HL-60/S4 treated with retinoic acid at 250 ng/mL for 4 days and 3 days (cell line): Measurements from ENCODE around the gene CHSY1.

ENCODE experiments used
- in situ Hi-C: fragments of 300-500 bp; cut with MboI; formaldehyde crosslinking; loops from 2 replicates; pipeline ENCODE4 v1.7.0; 2022; ENCODE audit warnings: low sequenced_read_pairs

CHSY1 gene

DNA sequence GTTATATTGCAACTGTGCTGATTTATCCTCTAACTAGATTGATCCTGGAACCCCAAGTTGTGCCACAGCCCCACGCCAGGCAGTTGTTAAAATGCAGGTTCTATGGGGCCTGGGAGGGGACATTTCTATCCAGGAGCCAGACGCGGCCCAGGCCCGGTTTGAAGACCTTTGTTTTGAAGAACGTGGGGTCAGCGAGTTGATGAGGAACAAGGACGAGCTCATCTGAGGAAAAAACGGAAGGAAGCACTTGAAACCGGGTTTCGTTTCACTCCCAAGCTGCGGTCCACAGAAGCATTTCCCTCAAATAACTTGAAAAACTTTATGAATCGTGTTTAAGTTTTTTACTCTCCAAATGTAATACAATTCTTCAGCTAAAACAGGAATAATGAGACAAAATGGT lies 76.4 kb downstream of the CHSY1 start:
- in situ Hi-C loops: no loop called here

DNA sequence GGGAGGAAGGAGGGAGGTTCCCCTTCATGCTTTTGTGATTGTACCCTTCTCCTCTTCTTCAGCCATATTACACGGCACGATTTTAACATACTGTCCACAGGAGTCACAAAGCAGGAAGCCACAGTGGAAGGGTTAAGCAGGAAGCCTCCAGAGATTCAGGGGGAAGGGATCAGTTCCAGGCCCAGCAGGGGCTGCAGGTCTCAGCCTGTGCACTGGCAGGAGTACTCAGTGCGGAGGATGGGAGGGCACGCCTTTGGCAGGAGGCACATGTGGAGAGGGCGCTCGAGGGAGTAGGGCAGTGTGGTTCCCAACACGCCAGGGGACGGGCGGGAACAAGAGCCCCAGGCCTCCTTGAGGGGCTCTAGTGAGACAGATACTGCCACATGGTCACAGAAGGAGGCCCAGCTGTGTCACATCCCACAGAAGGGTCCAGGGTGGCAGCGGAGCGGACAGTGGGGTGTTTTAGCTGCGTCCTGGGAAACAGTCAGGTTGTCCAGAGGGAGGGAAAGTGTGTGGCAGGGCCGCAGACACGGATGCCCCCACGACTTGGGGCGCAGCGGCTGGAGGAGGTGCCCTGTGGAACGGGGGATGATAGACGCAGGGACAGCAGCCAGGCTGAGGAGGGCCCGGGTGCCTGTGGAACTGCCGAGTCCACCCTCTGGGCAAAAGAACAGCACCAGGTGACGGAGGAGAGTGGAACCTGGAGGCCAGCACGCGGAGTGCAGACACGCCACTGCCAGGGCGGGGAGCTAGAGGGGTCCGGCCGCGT lies 77.5 kb downstream of the CHSY1 start:
- in situ Hi-C loops: no loop called here

DNA sequence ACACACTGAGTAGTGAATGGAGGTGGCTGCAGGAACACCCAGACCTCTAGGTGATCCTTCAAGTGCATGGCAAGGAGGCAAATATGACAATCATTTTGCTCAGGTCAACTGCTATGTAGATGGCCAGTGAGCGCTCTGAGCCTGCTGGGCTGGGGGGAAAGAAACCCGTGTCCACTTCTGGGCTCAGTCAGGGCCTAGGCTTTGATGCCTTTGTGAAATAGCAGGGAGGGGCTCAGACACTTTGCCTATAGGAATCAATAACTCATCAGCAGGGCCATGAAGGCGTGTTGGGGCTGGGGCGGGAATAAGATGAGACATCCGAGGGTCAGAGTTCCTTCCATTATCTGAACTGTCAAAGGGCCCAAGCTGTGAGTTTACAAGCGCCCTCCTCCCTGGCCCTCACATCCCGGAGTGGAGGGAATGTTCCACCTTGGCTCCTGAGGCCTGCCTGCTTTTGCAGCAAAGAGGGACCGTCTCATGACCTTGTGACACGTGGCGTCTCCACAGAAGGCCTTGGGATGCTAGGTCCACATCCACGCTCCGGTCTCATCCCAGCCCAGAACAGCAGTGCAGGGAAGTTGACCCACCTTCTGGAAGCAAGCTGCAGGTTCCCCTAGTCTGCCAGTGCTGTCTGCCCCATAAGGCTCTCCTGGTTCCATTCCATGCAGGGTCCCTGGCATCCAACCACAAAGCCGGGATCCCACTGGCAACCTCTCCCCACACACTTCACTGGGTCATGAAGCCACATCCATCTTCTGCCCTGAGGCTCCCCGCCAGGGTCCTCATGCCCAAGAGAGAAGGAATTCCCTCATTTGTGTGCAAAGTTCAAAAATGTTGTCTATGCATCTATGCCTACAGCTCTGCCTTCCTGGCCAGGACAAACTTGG lies 78.4 kb downstream of the CHSY1 start:
- in situ Hi-C loops: no loop called here

DNA sequence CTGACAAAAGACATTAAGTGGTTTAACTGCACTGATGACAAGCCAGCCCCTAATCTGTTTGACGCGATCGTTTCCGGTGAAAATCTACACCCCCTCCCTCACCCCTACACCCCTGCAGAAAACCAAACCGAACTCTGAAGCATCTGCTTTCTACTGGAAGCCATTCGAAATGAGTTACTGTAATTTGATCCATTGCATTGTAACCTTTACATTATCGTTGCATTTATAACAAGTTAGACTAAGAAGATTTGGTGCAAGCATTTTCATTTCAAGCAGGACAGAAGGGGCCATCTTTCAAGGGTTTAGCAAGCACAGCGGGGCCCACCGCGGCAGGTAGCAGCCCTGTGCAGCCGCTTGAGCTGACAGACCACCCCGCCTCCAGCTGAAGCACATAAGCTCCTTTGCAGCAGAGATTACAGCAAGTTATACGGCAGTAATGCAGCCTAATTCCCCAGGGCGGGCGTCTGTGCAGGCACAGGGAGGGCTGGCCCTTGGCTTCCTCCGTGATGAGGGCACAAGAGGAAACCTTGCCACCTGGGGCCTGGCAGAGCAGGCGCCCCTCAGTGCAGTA lies 79.3 kb downstream of the CHSY1 start:
- in situ Hi-C loops: no loop called here

DNA sequence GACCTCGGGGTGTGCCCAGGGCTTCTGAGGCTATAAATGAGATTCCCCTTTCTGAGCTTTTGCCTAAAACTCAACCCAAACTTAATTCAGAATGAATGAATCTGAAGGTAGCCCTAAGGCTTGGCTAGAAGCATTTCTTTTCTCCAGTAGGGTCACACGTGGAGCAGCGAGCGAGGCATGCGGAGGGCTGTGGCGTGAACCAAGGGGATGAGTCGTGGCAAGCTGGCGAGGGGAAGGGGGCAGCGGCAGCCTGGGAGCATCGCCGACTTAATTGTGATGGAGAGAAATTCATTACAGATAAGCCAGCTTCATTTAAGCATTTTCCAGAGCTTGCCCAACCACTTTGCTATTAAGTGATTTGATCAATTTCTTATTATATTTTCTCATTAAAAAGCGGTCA lies 79.9 kb downstream of the CHSY1 start:
- in situ Hi-C loops: no loop called here

DNA sequence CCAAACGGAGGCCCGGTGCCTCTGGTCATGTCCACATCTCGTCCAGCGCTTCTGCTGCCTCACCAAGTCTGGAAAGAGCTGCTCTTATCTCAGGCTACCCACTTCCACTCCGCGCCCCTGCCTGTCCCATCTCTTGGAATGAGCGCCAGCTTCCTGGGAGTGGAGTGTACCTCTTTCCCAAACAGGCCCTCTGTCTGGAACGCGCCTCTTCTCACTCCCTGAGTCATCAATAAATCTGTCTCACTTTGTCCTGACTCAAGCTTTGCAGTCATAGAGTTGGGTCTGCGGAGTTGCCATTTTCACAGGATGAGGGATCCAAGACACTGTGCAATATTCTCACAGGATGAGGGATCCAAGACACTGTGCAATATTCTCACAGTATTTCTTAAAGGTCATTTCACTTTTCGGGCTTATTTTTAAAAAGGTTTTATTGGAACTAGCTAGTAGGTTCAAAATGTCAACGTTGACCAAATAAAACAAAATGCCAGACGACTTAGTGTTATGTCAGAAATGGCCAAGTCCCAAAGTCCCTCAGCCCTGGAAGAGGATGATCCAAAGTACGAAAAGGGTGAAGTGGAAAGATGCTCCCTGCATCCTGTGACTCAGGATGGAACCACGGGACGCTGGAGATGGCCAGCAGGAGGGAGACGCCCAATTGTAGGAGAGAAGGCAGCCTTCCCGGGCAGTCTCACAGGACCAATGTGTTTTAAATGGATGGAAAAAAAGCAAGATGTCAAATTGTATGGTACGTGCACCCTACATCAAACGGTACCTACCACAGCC lies 81.1 kb downstream of the CHSY1 start:
- in situ Hi-C loops: no loop called here

DNA sequence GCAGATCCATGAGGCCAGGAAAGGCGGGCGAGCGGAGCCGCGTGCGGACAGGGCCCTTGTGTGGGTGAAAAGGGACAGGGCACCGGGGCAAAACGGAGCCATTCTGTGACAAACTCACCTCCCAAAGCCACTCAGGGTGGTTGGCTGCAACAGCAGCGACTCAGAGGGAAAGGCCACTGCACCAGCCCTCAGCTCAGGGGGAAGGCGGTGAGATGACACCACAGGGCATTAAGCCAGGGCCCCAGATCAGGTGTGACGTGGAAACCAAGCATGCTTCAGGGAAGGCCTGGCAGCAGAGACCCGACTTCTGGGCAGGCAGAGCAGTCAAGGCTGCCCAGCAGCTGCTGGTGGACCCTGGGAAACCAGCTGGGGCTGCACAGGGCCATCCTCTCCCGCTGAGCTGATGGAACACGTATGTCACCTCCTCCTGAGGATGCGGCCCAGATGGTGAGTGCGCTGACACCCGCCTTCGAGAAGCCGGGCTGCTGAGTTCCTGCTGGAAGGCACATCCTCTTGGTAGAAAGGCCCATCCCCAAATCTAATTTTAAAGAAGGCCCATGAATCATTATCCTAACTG lies 82.3 kb downstream of the CHSY1 start:
- in situ Hi-C loops: no loop called here

DNA sequence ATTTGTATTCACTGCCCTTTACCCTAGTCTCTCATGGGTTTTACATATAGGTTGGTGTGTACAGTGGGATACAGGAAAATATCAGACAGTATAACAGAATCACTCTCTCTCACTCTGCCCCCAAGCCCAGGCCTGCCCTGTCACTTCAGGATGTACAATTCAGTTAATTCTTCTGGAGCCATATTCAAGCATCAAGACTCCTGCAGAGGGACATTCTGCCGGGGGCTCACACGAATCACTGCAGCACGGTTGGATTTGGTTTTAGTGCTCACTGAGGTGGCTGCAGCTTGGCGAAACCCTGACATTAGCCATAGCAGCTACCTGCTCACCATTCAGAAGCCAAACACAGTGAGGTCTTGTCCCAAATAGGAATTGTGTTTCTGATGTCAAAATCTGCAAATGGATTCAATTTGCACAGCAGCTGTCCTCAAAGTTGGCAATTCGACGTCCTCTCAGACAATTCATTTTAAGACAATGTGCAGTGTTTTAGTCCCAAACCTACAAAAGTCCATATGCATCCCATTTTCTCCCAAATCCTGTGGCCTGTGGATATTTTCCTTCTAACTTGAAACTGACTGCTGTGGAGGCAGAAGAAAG lies 82.9 kb downstream of the CHSY1 start:
- in situ Hi-C loops: no loop called here

DNA sequence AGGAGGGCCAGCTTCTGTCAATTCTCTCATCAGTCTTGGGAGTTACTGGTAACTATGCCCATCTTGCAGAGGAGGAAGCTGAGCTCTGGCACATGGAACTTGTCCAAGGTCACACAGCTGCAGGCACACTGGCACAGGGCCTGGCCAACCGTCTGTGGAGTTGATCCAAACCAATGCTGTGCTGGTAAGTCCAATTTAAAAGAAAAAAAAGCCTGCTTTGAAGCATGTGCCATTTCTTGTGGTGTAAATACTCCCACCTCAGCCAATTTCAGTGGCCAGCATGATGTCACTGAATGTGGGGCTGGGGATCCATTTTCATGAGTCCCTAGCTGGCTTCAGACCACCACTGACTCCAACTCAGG lies 83.4 kb downstream of the CHSY1 start:
- in situ Hi-C loops: no loop called here

DNA sequence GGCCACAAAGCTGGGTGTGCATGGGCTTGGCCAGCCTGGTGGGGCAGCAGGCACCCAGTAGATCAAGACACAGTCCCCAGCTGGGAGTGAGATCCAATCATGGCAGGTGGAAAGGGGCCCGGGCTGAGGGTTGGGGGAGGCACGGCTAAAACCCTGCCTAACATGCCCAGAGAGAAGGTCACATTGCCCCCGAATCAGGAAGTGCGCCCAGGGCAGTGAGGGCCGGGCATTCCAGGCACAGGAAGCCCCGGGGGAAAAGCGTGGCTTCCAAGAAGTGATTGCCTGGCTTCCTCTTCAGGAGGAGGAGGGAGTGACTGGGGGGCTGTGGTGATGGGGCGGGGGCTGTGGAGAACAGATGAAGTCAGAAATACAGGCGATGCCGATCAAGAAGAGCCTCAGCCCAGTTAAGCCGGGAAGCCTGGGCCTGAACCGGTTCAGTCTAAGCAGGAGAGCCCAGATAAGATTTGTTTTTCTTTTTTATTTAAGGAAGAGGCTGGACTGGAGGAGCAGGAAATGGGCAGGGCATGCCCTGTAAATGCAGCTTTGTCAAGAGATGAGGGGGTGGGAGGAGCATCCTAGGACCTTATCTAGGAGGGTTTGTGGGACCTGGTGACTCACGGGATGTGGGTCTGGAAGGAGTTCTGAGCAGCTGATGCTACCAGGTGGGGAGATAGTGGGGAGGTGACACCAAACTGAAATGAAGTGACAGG lies 83.9 kb downstream of the CHSY1 start:
- in situ Hi-C loops: no loop called here

DNA sequence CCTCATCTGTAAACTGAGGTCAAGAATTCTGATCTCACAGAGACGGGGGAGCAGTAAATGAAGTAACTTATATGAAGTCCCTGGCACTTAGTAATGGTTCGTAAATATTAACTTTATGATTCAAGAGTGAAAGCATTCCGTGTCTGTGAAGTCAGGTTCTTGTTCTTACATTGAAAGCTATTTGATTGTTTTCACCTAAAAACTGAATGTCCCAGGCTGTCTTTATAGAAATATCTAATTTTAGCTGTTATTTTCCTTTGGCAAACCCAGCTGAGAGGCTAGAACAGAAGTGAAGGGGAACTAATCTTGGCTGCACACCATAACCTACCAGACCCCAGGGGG lies 84.5 kb downstream of the CHSY1 start:
- in situ Hi-C loops: no loop called here

DNA sequence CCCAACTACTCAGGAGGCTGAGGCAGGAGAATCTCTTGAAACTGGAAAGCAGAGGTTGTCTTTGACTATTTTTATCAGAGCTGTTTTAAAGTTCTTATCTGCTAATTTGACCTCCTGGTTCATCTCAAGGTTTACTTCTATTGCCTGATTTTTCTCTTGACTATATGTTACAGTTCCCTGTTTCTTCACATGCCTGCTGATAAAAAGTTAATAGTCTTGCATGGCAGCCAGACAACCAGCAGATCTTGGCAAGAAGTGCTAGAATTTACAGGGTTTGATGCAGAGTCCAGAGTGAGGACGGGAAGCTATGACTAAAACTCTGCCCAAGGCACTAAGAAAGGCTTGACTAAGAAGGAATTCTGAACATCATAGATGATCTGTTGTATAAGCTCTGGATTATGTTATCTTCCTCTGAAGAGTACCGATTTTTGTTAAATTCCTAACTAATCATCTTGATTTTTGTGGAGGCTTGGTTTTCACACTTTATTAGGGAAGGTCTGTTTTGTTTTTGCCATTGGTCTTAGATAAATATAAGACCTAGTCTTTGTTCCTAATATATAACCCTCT lies 85.9 kb downstream of the CHSY1 start:
- in situ Hi-C loops: no loop called here

DNA sequence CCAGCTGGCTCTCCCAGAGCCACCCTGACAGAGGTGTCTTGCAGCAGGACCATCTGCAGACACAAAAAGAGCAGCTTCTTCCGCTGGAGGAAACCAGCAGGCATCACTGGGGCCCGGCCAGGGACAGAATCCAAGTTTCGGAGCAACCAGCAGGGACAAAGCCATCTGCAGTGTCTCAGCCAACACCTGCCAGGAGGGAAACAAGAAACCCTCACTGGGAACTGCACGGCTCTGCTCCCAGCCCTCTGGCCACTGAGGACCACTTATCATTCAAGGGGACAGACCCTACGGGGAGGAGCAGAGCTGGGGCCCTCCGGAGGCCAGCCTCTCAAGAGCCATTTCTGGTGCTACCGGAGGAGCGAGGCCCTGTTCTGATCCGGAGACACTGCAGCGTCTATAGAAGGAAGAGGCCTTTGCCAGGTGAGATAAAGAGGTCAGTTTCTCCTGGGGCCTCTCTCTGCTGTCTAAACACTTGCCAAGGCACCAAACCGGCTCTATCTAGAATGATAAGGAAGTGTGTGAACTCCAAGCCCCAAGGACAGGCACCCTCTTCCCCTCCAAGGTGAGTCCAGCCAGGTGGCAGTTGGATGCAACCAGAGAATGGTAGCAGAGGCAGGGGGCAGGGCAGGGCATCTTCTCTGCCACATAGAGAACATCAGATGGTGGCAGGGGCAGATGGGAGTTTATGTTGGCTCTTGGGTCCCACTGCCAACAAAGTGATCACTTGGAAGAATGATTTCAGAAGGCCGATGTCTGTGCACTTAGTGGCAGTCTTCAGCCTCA lies 89.0 kb downstream of the CHSY1 start:
- in situ Hi-C loops: no loop called here

DNA sequence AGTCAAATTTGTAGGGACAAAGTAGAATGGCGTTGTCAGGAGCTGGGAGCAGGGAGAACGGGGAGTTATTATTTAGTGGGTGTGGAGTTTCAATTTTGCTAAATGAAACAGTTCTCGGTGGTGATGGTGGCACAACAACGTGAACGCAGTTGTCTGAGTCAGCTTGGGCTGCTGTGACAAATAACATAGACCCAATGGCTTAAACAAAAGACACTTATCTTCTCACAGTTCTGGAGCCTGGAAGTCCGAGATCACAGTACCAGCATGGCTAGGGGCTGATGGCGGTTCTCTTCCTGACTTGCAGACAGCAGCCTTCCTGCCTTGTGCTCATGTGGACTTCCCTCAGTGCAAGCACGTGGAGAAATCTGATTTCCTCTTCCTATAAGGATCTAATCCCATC lies 90.2 kb downstream of the CHSY1 start:
- in situ Hi-C loops: no loop called here

DNA sequence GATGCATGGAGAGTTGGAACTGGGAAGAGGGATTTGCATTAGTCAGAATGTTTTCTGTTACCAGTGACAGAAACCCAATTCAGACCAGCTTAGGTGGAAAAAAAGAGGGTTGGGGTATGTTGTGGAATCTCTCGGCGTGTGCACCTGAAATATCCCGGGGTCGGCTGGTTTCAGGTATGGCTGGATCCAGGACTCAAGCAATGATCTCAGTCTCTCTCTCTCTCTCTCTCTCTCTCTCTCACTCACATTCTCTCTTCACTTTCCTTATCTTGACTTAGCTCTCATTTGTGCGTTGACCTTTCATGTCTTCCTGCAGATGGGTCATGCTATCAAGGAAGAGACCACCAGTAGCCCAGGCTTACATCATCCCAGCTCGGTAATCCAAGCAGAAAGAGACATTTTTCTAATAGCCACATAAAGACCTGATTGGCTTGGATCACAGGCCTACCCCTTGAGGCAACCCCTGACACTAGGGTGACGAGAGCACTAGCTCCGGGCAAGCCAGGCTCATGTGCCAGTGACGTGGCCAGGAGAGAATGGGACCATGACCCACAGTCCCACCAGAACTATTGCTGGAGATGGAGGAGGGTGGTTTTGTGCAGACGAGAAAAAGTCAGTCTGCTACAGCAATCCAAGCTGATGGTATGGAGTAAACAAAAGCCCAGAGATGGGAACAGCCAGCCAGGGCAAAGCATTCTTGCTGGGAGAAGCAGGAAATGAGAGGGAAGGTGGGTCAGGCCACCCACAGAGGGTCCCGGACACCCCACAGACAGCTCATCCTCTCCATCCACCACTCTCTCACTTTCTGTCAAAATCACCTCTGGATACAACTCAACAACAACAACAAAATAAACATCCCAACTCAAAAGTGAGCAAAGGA lies 91.7 kb downstream of the CHSY1 start:
- in situ Hi-C loops: no loop called here

DNA sequence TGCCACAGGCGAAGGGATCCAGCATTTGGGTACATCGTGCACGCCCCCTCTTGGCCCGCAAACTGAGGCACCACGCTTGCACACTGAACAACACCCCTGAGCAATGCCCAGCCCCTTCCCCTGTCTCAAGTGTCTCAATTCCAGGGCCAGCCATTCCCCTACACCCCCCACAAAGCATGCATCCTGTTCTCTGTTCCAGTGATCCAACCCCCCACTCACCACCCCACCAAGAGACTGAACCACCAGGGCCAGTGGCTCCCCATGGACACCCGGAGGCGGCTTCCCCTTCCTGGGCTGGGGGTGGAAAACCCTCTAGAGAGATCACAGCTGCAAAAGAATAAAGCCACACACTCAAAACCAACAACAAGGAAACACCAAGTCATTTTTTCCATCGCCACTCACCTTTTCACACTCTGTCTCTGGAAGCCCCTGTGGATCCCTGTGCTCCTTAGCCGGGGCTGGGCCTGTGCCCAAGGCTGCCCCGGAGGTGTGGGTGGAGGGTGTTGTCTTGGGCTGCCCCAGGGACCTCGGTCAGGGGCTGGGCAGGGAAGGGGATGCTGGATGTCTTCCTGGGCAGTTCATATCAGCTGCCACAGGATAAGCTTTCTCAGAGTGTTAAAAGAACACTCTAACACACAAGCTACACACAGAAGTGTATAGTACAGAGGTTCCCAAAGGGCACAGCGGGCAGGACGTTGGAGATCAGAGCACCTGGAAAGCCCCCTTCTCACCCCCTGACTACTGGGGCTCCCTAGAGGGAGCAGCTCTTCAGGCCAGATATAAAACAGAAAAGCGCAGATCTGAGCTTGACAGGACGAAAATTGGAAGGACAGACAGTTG lies 92.5 kb downstream of the CHSY1 start:
- in situ Hi-C loops: no loop called here
